Measurements from ENCODE around the gene OR10G6.
"Not testable (repeated sequence)": the region's sequence is repeated elsewhere in the genome, so short reads cannot be mapped to it uniquely, and the experiment has no call there.

Gene OR10G6

GRCh38 chr11:123995119-123995518 lies at the start of gene OR10G6:
Gene OR10G6, minus strand, starts transcription at chr11:123995161. Its CDS starts 0 bp downstream, at chr11:123995161.
- DNase-seq = no peak

GRCh38 chr11:124043420-124043819 lies 48.5 kb upstream of the OR10G6 start:
- DNase-seq = no peak

- no peak for DNase-seq
Observed at GRCh38 chr11:124041254-124041653, 46.3 kb upstream of the OR10G6 start, which contains the start of gene OR10G7. Gene OR10G7, minus strand, starts transcription at chr11:124041325. Its CDS starts 2,324 bp downstream, at chr11:124039001.

- no peak for DNase-seq
Observed at GRCh38 chr11:124039557-124039956, 44.6 kb upstream of the OR10G6 start.

GRCh38 chr11:124036666-124037065 lies 41.7 kb upstream of the OR10G6 start:
- no peak for DNase-seq

- DNase-seq = no peak
Observed at GRCh38 chr11:124026498-124026897, 31.5 kb upstream of the OR10G6 start, which contains the start of gene OR10G8. Gene OR10G8, plus strand, starts transcription at chr11:124026798. Its CDS starts 2,825 bp downstream, at chr11:124029623.

GRCh38 chr11:124015837-124016236 lies 20.9 kb upstream of the OR10G6 start:
- not testable (repeated sequence) for DNase-seq

GRCh38 chr11:124012697-124013096 lies 17.7 kb upstream of the OR10G6 start, which contains the start of gene OR10G4:
Gene OR10G4, plus strand, starts transcription at chr11:124012997. Its CDS starts 2,578 bp downstream, at chr11:124015575.
- no peak for DNase-seq

- DNase-seq = no peak
Observed at GRCh38 chr11:123979311-123979710, 15.7 kb downstream of the OR10G6 start.

- no peak for DNase-seq
Observed at GRCh38 chr11:123977731-123978347, 17.1 kb downstream of the OR10G6 start, which contains the start of gene OR10S1. Gene OR10S1, minus strand, starts transcription at chr11:123977781. Its CDS starts 117 bp downstream, at chr11:123977664.

- DNase-seq = no peak
Observed at GRCh38 chr11:123976770-123977560, 18.0 kb downstream of the OR10G6 start.

- no peak for DNase-seq
Observed at GRCh38 chr11:123973816-123974215, 21.1 kb downstream of the OR10G6 start.

- no peak for DNase-seq
Observed at GRCh38 chr11:123956752-123957151, 38.2 kb downstream of the OR10G6 start.

- DNase-seq = no peak
Observed at GRCh38 chr11:123945132-123945531, 49.8 kb downstream of the OR10G6 start.

Data from CD4-positive, alpha-beta T cell treated with Interleukin-10 for 1 hour (primary cell).